Cardiac ventricle fibroblast (primary cell): Measurements from ENCODE around the gene B3GNT2. TPM values are rescaled to one million over a fixed set of nuclear protein-coding genes. Genes with fewer than 3 reads are reported as not detected.

ENCODE experiments used
- total RNA-seq: library from RNA; depleted of rRNA; stranded (reverse); fragments of >200 nt; gene quantifications from 2 replicates; pipeline ENCODE4 v1.2.3, GENCODE V29; 2015

B3GNT2 gene, protein sequence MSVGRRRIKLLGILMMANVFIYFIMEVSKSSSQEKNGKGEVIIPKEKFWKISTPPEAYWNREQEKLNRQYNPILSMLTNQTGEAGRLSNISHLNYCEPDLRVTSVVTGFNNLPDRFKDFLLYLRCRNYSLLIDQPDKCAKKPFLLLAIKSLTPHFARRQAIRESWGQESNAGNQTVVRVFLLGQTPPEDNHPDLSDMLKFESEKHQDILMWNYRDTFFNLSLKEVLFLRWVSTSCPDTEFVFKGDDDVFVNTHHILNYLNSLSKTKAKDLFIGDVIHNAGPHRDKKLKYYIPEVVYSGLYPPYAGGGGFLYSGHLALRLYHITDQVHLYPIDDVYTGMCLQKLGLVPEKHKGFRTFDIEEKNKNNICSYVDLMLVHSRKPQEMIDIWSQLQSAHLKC
- total RNA-seq, result 7.0 and 8.3 TPM in 2 replicates

DNA sequence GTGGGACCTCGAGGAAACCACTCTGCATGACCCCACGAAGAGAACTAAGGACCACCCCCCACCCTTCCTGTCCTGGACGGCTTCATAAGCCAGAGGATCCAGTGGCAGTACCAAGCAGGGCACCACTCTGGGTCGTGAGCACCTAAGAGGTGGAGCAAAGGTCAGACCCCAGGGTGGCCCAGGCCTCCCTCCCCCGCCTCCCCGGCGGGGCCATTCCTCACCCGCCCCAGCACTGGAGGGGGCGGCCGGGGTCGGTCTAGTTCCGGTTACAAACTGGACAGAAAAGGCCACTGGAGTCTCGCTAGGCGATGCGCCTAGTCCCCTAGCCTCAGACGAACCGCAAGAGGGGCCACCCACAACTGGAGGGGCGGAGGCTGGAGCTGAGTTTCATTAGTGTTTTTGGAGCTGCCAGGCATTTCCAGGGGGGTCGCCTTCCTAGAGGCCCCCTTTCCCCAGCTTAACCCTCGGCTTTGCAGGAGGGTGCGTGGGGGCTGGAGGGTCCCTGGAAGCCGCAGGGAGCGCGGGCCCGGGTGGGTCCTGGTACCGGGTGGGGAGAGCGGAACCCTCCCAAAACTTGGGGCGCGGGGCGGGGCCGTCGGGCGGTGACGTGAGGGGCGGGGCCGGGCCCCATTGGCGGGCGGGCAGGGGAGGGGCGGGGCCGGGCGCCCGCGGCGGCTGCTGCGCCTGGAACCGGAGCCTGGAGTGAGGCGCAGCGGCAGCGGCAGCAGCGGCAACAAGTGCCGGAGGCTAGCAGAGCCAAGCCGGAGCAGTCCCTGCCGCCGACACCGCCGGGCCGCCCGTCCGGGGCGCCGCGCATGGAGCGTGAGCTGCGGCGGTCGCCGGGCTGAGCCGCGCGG is at the start of gene B3GNT2:
Gene B3GNT2 (plus strand): TSS at position 695 of the 857 bp plus-strand sequence. CDS start 26,106 bp downstream, outside the sequence.

